GM08714 (cell line): ENCODE results near the gene SEPTIN5.
"Not testable (repeated sequence)": the region's sequence is repeated elsewhere in the genome, so short reads cannot be mapped to it uniquely, and the experiment has no call there.

ENCODE experiments used
- H3K4me3 ChIP-seq: fragments of 200-500 bp; sonication (Bioruptor generic); 2 replicates; pipeline ENCODE4 v1.5.1; 2014; ENCODE audit warnings: mild to moderate bottlenecking, low read length, inconsistent platforms
- ZNF274 ChIP-seq: IDR thresholded peaks from 2 replicates; pipeline ENCODE4 v1.6.1; 2012; ENCODE audit warnings: mild to moderate bottlenecking, low read depth, low read length

The SEPTIN5 gene

DNA sequence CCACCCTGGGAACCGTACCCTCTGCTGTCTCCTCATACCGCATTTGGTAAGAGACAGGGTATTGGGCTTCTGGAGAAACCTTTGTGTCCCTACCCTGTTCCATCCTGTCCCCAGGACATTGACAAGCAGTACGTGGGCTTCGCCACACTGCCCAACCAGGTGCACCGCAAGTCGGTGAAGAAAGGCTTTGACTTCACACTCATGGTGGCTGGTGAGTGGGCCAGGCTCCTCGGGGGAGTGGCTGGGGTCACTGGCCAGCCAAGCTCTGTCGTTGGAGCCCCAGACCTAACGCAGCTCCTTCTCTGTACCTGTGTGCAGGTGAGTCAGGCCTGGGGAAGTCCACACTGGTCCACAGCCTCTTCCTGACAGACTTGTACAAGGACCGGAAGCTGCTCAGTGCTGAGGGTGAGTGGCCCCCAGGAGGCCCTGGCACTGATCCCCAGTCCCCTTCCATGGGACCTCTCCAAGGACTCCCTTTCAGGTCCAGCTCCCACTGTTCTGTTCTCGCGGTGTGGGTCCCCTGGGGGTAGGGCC, 5.3 kb downstream of the SEPTIN5 start:
- H3K4me3 ChIP-seq, result no peak overlapping the region
- no peak for TF ChIP-seq ZNF274

DNA sequence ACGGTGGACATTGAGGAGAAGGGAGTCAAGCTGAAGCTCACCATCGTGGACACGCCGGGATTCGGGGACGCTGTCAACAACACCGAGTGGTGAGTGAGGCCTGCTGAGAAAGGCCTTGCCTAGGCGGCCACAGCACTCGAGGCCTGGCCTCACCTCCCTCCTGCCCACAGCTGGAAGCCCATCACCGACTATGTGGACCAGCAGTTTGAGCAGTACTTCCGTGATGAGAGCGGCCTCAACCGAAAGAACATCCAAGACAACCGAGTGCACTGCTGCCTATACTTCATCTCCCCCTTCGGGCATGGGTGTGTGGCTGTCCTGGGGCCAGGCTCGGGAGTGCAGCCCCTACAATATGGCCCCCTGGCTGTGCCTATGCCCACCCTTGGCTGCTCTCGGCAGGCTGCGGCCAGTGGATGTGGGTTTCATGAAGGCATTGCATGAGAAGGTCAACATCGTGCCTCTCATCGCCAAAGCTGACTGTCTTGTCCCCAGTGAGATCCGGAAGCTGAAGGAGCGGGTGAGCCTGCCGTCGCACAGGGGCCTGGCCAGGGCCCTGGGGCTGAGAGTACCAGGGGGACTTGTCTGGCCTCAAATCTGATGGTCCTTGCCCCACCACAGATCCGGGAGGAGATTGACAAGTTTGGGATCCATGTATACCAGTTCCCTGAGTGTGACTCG, 6.0 kb downstream of the SEPTIN5 start:
- H3K4me3 ChIP-seq, result no peak overlapping the region
- TF ChIP-seq ZNF274, result no peak

DNA sequence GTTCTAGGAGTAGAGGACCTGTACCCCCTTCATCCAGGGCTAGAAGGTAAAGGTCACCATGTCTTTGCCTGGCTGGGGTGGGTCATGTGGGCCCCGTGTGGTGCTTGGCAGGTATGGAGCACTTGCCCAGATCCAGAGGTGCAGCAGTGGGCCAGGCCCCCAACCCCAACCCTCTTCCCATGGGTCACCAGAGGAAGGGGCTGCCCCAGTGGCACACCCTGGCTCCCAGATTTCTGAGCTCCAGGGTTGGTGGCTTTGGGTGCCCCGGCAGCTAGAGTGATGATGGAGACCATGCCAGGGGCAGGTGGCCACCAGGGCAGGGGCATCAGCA, 6.7 kb downstream of the SEPTIN5 start:
- no peak overlapping the region for H3K4me3 ChIP-seq
- no peak for TF ChIP-seq ZNF274

DNA sequence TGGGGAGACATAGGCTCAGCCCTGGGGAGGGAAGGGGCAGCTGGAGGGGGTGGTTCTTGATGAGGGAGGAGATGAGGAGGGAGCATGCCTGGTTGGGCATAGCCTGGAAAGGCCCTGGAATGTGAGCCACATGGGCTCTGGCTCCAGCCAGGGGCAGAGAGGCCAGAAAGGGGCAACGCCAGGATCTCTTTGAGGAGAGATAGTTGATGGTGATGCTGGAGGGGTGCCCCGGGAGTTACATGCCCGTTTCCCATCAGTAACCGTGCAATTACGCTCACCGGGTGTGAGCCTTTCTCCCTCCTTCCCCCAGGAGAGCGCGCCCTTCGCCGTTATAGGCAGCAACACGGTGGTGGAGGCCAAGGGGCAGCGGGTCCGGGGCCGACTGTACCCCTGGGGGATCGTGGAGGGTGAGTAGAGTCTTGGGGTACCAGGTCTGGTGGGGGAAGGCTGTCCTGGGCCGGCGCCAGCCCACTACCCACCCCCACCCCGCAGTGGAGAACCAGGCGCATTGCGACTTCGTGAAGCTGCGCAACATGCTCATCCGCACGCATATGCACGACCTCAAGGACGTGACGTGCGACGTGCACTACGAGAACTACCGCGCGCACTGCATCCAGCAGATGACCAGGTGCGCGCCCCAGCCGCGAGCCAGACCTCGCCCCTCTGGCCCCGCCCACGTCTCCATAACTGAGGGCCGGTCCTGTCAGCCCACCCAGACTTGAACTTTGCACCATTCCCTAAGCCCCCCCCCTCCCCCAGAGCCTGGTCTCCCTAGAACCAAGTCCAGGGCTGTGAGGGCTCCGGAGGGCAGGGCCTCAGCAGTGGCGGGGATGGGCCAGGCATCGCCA, 7.3 kb downstream of the SEPTIN5 start:
- H3K4me3 ChIP-seq, result no peak overlapping the region
- no peak for TF ChIP-seq ZNF274

DNA sequence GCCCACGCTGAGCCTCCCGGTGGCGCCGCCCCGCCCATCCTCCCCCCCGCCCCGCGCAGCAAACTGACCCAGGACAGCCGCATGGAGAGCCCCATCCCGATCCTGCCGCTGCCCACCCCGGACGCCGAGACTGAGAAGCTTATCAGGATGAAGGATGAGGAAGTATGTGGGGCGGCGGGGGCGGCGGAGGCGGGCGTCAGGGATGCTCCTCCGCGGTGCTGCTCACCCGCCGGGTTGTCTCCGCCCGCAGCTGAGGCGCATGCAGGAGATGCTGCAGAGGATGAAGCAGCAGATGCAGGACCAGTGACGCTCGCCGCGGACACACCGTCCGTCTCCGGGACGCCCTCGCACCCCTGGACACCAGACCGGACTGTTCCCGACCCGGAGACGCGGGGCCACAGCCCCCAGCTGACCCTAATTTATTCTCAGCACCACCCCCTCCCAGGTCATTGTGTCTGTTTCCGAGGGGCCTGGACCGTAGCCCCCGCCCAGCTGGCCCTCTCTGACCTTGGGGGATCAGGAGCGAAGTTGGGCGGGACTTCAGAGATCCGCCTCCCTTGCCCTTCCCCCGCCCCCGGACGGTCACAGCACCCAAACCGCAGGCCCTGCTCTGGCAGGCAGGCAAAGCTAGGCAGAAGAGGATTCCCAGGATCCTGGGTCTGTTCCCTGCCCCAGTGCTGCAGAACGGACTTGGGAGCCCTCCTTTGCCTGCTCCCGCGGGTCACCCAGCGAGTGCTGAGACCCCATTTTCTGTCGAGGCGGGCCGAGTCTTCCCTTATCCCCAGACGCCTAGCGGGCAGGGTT, 8.1 kb downstream of the SEPTIN5 start:
- no peak for TF ChIP-seq ZNF274
- H3K4me3 ChIP-seq, result no peak overlapping the region

DNA sequence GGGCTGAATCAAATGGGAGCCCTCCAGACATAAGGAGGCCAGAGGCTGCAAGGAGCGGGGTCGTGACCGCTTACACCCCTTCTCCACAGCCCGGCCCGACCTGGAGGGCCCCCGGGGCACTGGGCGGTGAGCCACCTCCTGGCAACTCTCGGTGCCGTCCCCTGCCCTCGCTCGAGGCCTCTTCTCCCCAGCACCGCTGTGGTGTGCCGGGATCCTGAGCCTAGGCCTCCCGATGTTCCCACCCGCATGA, 8.6 kb downstream of the SEPTIN5 start:
- no peak overlapping the region for H3K4me3 ChIP-seq
- no peak for TF ChIP-seq ZNF274

DNA sequence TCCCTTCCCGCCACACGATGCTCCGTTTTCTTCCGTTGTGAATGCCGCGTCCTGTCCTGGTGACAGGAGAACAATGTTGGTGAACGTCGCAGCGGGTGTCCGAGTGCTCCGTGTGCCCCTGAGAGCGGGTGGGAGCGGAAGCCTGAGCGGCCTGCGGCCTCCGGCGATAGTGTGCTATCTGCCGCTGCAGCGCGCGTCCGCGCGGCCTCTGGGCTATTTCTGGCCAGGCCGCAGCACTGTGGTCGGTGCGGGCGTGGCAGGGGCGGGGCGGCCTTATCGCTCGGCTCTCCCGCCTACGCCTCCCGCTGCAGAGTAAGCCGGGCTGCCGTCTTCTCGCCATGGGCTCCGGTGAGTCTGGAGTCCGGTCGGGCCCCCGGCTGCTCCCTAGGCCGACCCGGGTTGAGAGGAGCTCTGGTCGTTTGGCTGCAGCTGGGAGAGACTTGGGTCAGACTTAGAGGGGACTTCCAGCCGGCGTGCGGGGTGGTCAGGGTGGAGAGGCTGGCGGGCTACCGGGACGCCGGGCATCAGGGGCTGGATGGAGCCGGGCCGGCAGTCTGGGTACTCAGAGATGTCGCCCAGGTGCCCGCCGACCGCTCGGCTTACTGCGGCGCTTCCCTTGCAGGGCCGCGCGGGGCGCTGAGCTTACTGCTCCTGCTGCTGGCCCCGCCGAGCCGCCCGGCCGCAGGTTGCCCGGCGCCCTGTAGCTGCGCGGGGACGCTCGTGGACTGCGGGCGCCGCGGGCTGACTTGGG, 9.1 kb downstream of the SEPTIN5 start, which contains the start of gene GP1BB:
TSS of gene GP1BB (plus strand) at position 308 of the 751 bp plus-strand sequence. CDS start at position 339, 31 bp downstream.
- H3K4me3 ChIP-seq, result no peak within 1 kb of the TSS; the same call in 1 of the 2 replicates
- TF ChIP-seq ZNF274, result no peak

DNA sequence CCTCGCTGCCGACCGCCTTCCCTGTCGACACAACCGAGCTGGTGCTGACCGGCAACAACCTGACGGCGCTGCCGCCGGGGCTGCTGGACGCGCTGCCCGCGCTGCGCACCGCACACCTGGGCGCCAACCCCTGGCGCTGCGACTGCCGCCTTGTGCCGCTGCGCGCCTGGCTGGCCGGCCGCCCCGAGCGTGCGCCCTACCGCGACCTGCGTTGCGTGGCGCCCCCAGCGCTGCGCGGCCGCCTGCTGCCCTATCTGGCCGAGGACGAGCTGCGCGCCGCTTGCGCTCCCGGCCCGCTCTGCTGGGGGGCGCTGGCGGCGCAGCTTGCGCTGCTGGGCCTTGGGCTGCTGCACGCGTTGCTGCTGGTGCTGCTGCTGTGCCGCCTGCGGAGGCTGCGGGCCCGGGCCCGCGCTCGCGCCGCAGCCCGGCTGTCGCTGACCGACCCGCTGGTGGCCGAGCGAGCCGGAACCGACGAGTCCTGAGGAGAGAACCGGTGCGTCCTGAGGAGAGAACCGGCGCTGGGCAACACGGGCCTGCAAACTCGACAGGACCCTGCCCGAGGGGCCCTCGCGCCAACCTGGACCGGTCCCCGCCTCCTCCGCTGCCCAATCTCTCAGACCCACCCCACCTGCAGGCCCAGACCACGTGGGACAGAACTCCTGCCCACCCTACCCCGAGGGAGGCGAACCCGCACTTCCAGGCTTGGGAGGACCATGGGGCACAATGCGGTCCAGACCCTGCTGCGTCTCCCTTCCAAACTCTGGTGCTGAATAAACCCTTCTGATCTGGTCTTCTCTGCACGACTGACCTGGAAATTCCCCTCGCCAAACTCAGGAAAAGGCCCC, 9.9 kb downstream of the SEPTIN5 start:
- H3K4me3 ChIP-seq, result no peak overlapping the region; the same call in 1 of the 2 replicates
- TF ChIP-seq ZNF274, result no peak

DNA sequence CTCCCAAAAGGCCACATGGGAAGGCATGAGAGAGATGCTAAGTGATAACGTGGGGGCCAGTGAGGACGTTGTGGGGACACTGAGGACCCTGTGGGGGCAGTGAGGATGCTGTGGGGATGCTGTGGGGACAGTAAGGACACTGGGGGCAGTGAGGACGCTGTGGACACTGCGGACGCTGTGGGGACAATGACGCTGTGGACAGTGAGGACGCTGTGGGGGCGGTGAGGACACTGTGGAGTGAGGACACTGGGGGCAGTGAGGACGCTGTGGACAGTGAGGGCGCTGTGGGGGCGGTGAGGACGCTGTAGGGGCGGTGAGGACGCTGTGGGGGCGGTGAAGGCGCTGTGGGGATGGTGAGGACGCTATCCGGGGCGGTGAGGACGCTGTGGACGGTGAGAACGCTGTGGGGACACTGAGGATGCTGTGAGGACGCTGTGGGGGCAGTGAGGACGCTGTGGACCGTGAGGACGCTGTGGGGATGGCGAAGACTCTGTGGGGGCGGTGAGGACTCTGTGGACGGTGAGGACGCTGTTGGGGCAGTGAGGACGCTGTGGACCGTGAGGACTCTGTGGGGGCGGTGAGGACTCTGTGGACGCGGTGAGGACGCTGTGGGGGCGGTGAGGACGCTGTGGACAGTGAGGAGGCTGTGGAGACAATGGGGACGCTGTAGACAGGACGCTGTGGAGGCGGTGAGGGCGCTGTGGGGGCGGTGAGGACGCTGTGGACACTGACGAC, 10.8 kb downstream of the SEPTIN5 start:
- H3K4me3 ChIP-seq, result no peak overlapping the region
- no peak for TF ChIP-seq ZNF274

DNA sequence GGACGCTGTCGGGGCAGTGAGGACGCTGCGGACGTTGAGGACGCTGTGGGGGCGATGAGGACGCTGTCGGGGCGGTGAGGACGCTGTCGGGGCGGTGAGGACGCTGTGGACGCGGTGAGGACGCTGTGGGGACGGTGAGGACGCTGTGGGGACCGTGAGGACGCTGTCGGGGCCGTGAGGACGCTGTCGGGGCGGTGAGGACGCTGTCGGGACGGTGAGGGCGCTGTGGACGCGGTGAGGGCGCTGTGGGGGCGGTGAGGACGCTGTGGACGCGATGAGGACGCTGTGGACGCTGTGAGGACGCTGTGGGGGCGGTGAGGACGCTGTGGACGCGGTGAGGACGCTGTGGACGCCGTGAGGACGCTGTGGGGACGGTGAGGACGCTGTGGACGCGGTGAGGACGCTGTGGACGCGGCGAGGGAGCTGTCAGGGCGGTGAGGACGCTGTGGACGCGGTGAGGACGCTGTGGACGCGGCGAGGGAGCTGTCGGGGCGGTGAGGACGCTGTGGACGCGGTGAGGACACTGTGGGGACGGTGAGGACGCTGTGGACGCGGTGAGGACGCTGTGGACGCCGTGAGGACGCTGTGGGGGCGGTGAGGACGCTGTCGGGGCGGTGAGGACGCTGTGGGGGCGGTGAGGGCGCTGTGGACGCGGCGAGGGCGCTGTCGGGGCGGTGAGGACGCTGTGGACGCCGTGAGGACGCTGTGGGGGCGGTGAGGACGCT, 11.9 kb downstream of the SEPTIN5 start:
- not testable (repeated sequence) for H3K4me3 ChIP-seq

DNA sequence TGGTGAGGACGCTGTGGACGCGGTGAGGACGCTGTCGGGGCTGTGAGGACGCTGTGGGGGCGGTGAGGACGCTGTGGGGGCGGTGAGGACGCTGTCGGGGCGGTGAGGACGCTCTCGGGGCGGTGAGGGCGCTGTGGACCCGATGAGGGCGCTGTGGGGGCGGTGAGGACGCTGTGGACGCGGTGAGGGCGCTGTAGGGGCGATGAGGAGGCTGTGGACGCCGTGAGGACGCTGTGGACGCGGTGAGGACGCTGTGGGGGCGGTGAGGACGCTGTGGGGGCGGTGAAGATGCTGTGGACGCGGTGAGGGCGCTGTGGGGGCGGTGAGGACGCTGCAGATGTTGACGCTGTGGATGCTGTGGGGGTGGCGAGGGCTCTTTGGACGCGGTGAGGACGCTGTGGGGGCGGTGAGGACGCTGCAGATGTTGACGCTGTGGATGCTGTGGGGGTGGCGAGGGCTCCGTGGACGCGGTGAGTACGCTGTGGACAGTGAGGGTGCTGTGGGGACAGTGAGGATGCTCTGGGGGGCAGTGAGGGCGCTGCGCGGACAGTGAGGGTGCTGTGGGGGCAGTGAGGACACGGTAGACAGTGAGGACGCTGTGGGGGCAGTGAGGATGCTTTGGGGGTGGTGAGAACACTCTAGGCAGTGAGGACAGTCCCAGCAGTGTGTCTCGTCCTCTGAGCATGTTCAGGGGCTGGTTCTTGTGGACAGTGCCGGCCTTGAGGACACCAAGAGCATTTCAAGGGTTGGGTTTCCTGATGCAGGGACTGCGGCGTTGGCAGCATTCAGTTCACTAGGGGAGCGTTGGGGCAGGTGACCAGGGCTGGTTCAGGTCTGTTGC, 13.2 kb downstream of the SEPTIN5 start:
- no peak for TF ChIP-seq ZNF274
- no peak overlapping the region for H3K4me3 ChIP-seq
